Calu3 (cell line): ENCODE data around the gene UCP2. TPM values are rescaled to one million over a fixed set of nuclear protein-coding genes. Genes with fewer than 3 reads are reported as not detected.
"Not testable (repeated sequence)": the region's sequence is repeated elsewhere in the genome, so short reads cannot be mapped to it uniquely, and the experiment has no call there.

Source experiments
- BruUV-seq: library from RNA; stranded (reverse); fragments of 400-500 nt; replicated peaks from 2 replicates; lab custom pipeline; 2021; lab: Mats Ljungman, UMichigan
- CTCF ChIA-PET: fragments of 300-600 bp; sonication (Branson Sonifier 250); formaldehyde crosslinking; loops from one replicate; lab custom pipeline; 2022; ENCODE audit warnings: antibody characterized with exemption; lab: Charles Lee
- DNase-seq: peaks from one replicate; pipeline ENCODE4 v3.0.0; 2022
- H3K27ac Mint-ChIP-seq: one replicate; pipeline ENCODE4 v1.8.0; 2022; ENCODE audit warnings: mixed read lengths; ENCODE audit not compliant: unreplicated experiment
- H3K27me3 Mint-ChIP-seq: one replicate; pipeline ENCODE4 v1.8.0; 2022; ENCODE audit warnings: mixed read lengths; ENCODE audit not compliant: unreplicated experiment
- H3K36me3 Mint-ChIP-seq: one replicate; pipeline ENCODE4 v1.8.0; 2022; ENCODE audit warnings: mild to moderate bottlenecking, moderate library complexity, mixed read lengths; ENCODE audit not compliant: insufficient read depth, unreplicated experiment
- H3K4me1 Mint-ChIP-seq: one replicate; pipeline ENCODE4 v1.8.0; 2022; ENCODE audit warnings: mild to moderate bottlenecking, low read depth, mixed read lengths; ENCODE audit not compliant: unreplicated experiment
- H3K4me3 Mint-ChIP-seq: one replicate; pipeline ENCODE4 v1.8.0; 2022; ENCODE audit warnings: mild to moderate bottlenecking, low read depth, moderate library complexity, mixed read lengths; ENCODE audit not compliant: unreplicated experiment
- H3K9me3 Mint-ChIP-seq: one replicate; pipeline ENCODE4 v1.8.0; 2022; ENCODE audit warnings: low read depth, mixed read lengths; ENCODE audit not compliant: unreplicated experiment
- intact Hi-C: fragments of 100-400 bp; cut with micrococcal nuclease; formaldehyde crosslinking; loops from one replicate; pipeline ENCODE4 v1.10.0; 2022; ENCODE audit not compliant: unreplicated experiment
- total RNA-seq: library from RNA; stranded (reverse); gene quantifications from 2 replicates; pipeline ENCODE4 v1.2.3, GENCODE V29; 2022
- TF ChIP-seq, protein P1 (sequence below): fragments of 200-600 bp; IDR thresholded peaks from one replicate; pipeline ENCODE4 v1.8.0; 2022; ENCODE audit warnings: antibody characterized with exemption; ENCODE audit not compliant: unreplicated experiment

Gene UCP2
- total RNA-seq, 1 experiment from 2014 or later, result 14.7 TPM

DNA sequence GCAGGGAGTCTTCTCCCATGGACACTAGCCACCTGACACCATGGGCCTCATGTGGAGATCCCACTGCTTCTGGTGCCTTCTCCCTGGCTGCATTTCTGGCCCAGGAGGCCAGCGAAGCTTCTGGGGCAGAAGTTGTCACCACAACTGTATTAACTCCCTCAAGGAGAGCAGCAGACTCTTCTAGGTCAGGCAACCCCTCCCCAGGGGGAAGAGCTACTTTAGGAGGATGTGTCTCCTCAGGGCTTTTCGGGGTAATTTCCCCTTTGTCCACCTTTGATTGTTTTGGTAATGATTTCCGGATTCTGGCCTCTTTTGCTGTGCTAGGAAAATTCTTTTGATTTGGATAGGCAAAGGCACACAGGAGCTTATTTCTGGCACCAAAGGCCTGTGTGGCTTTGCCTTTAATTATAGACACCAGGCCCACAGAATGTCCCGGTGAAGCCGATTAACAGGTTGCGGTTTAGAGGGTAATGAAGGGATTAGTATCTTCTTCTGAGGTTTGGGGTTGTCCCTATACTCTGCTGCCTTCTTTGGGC lies 8.9 kb upstream of the UCP2 start:
- no peak overlapping the region for H3K27ac Mint-ChIP-seq
- no peak for DNase-seq
- H3K4me3 Mint-ChIP-seq, result no peak overlapping the region
- CTCF ChIA-PET, result no interaction called here
- H3K9me3 Mint-ChIP-seq, result no peaks in the 10 kb centered on the region
- no peaks in the 10 kb centered on the region for H3K4me1 Mint-ChIP-seq
- intact Hi-C loops, result no loop called here
- no TSS peak for BruUV-seq
- H3K27me3 Mint-ChIP-seq, result no peaks in the 10 kb centered on the region
- TF ChIP-seq, protein P1, sequence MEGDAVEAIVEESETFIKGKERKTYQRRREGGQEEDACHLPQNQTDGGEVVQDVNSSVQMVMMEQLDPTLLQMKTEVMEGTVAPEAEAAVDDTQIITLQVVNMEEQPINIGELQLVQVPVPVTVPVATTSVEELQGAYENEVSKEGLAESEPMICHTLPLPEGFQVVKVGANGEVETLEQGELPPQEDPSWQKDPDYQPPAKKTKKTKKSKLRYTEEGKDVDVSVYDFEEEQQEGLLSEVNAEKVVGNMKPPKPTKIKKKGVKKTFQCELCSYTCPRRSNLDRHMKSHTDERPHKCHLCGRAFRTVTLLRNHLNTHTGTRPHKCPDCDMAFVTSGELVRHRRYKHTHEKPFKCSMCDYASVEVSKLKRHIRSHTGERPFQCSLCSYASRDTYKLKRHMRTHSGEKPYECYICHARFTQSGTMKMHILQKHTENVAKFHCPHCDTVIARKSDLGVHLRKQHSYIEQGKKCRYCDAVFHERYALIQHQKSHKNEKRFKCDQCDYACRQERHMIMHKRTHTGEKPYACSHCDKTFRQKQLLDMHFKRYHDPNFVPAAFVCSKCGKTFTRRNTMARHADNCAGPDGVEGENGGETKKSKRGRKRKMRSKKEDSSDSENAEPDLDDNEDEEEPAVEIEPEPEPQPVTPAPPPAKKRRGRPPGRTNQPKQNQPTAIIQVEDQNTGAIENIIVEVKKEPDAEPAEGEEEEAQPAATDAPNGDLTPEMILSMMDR, result no peak
- no peaks in the 10 kb centered on the region for H3K36me3 Mint-ChIP-seq

- BruUV-seq, result no TSS peak
- CTCF ChIA-PET, result no interaction called here
- Mint-ChIP-seq H3K9me3 (no peaks in the 10 kb centered on the region), H3K27me3 (no peaks in the 10 kb centered on the region), H3K27ac (no peak overlapping the region), H3K4me3 (no peak overlapping the region), H3K36me3 (no peaks in the 10 kb centered on the region), H3K4me1 (no peaks in the 10 kb centered on the region)
- intact Hi-C loops, result no loop called here
- TF ChIP-seq, protein P1, result no peak
- DNase-seq, result no peak
Observed at GRCh38 chr11:73990730-73991129, 8.1 kb upstream of the UCP2 start.

DNA sequence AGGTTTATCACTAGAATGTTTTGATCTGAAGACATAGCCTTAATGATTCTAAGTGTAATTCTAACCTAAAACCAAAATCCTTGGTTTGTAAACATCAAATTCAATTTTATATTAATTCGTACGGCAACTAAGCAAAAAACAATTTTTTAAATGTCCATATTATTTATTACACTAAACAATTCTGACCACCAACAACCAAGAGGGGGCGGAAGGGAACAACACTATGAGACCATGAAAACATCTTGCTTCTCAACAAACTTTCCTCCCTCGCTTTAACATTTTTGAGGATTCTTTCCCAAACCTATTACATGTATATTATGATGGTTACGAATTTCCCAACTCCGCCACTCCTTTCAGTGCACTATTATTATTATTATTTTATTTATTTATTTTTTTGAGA lies 6.5 kb upstream of the UCP2 start:
- no TSS peak for BruUV-seq
- no peak overlapping the region for H3K4me3 Mint-ChIP-seq
- H3K9me3 Mint-ChIP-seq, result no peaks in the 10 kb centered on the region
- intact Hi-C loops, result no loop called here
- no peaks in the 10 kb centered on the region for H3K27me3 Mint-ChIP-seq
- no peaks in the 10 kb centered on the region for H3K36me3 Mint-ChIP-seq
- TF ChIP-seq, protein P1, result no peak
- DNase-seq, result no peak
- H3K27ac Mint-ChIP-seq, result no peak overlapping the region
- peaks cover under 1% of the 10 kb centered on the region for H3K4me1 Mint-ChIP-seq
- CTCF ChIA-PET, result no interaction called here

DNA sequence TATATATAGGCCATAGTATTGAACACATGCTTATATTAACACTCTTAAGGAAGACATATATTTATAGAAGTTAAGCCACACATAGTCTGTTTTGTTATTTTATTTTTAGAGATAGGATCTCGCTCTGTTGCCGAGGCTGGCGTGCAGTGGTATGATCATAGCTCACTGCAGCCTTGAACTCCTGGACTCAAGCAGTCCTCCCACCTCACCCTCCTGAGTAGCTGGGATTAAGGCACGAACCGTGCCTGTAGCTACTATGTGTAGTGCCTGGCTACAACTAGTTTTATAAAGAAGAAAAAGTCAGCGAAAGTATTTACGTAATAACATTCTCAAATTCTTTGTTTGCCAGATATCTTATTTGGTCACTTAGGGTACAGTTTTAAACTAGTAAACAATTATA lies 5.6 kb upstream of the UCP2 start:
- Mint-ChIP-seq H3K27me3 (no peaks in the 10 kb centered on the region), H3K36me3 (peaks cover 4% of the 10 kb centered on the region), H3K4me3 (no peak overlapping the region), H3K4me1 (peaks cover 9% of the 10 kb centered on the region), H3K27ac (no peak overlapping the region), H3K9me3 (no peaks in the 10 kb centered on the region)
- CTCF ChIA-PET, result interaction anchor here (0.6 kb wide), 1 partner anchor 27 kb away, joined by 3 read pairs; no protein-coding TSS in a partner anchor
- intact Hi-C loops, result no loop called here
- TF ChIP-seq, protein P1, result no peak
- DNase-seq, result no peak
- no TSS peak for BruUV-seq

DNA sequence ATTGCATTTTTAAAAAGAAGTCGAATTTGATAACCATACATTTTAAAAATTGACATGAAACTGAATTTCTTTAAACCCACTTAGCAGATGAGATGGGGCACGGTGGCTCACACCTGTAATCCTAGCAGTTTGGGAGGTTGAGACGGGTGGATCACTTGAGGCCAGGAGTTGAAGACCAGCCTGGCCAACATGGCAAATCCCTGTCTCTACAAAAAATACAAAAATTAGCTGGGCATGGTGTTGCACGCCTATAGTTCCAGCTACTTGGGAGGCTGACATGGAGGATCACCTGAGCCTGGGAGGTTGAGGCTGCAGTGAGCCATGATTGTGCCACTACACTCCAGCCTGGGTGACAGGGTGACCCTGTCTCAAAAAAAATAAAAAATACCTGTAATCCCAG lies 3.0 kb upstream of the UCP2 start:
- intact Hi-C loops, H3K9me3 Mint-ChIP-seq, BruUV-seq, DNase-seq, H3K27me3 Mint-ChIP-seq, H3K27ac Mint-ChIP-seq, CTCF ChIA-PET, H3K4me3 Mint-ChIP-seq: not testable (repeated sequence)
- peaks cover 22% of the 10 kb centered on the region for H3K36me3 Mint-ChIP-seq
- H3K4me1 Mint-ChIP-seq, result peaks cover 26% of the 10 kb centered on the region
